HUES6 (cell line): ENCODE measurements around the gene RBM28.

Source experiments
- H3K27ac ChIP-seq: 2 replicates; pipeline ENCODE4 v1.7.0; 2013; ENCODE audit warnings: low read depth, mild to moderate bottlenecking, low read length, inconsistent platforms
- H3K27me3 ChIP-seq: 2 replicates; pipeline ENCODE4 v1.6.1; 2013; ENCODE audit warnings: low read length; ENCODE audit not compliant: control insufficient read depth, insufficient read depth
- H3K36me3 ChIP-seq: 2 replicates; pipeline ENCODE4 v1.6.1; 2013; ENCODE audit warnings: low read length; ENCODE audit not compliant: control insufficient read depth, insufficient read depth
- H3K4me1 ChIP-seq: 2 replicates; pipeline ENCODE4 v1.6.1; 2013; ENCODE audit warnings: low read length; ENCODE audit not compliant: control insufficient read depth, insufficient read depth
- H3K4me3 ChIP-seq: 2 replicates; pipeline ENCODE4 v1.5.1; 2013; ENCODE audit warnings: low read depth, low read length
- H3K9ac ChIP-seq: one replicate; pipeline ENCODE4 v1.6.1; 2013; ENCODE audit warnings: mild to moderate bottlenecking, low read length
- H3K9me3 ChIP-seq: 2 replicates; pipeline ENCODE4 v1.6.1; 2013; ENCODE audit warnings: low read depth, low read length; ENCODE audit not compliant: control insufficient read depth, insufficient read depth

The RBM28 gene, protein sequence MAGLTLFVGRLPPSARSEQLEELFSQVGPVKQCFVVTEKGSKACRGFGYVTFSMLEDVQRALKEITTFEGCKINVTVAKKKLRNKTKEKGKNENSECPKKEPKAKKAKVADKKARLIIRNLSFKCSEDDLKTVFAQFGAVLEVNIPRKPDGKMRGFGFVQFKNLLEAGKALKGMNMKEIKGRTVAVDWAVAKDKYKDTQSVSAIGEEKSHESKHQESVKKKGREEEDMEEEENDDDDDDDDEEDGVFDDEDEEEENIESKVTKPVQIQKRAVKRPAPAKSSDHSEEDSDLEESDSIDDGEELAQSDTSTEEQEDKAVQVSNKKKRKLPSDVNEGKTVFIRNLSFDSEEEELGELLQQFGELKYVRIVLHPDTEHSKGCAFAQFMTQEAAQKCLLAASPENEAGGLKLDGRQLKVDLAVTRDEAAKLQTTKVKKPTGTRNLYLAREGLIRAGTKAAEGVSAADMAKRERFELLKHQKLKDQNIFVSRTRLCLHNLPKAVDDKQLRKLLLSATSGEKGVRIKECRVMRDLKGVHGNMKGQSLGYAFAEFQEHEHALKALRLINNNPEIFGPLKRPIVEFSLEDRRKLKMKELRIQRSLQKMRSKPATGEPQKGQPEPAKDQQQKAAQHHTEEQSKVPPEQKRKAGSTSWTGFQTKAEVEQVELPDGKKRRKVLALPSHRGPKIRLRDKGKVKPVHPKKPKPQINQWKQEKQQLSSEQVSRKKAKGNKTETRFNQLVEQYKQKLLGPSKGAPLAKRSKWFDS

DNA sequence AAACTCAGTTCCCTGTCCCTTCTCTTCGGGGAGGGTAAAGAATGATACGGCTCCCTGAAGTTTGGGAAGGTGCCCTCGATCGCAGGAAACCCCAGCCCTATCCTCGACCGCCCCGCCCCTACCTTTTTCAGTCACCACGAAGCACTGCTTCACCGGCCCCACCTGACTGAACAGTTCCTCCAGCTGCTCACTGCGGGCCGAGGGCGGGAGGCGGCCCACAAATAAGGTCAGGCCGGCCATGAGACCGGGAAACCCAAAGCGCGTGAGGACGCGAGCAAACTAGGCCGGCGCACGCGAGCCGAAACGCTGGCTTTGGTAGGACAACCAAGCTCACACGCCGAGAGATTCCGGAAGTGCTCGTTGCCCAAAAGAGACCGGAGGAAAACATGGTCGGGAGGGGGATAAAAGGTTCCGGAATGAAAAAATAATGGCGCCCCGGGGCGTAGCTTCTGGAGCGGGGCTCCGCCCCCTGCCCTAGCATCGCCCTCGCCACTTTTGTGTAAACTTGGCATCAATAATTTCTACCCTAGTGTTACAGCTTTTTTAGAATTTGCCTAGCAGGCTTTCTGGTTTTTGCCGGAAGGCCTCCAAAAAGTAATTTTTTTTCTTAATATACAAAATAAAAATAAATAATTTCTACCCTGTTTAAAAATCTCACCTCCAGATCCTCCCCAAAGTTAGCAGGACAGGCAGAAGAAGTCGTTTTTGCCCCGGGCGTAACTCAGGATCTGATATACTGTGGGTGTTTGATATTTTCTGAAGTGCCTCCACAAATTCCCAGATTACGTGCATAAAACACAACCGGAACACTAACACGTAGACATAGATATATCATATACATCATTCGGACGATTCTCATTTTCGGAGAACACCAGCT, at the start of gene RBM28:
Gene RBM28, minus strand, starts transcription at position 355 of the 877 bp plus-strand sequence. Its CDS starts 115 bp downstream, at position 240.
- peaks cover 5% of the 10 kb centered on the region; the same call in 1 of the 2 replicates for H3K4me1 ChIP-seq
- peak within 1 kb of the TSS; percentile 85 for H3K9ac ChIP-seq
- peaks cover 15% of the 10 kb centered on the region for H3K27me3 ChIP-seq
- no peaks in the 10 kb centered on the region for H3K9me3 ChIP-seq
- H3K4me3 ChIP-seq: peak within 1 kb of the TSS; percentile 75
- peaks cover 11% of the 10 kb centered on the region for H3K36me3 ChIP-seq
- H3K27ac ChIP-seq: peak within 1 kb of the TSS; percentile 21

DNA sequence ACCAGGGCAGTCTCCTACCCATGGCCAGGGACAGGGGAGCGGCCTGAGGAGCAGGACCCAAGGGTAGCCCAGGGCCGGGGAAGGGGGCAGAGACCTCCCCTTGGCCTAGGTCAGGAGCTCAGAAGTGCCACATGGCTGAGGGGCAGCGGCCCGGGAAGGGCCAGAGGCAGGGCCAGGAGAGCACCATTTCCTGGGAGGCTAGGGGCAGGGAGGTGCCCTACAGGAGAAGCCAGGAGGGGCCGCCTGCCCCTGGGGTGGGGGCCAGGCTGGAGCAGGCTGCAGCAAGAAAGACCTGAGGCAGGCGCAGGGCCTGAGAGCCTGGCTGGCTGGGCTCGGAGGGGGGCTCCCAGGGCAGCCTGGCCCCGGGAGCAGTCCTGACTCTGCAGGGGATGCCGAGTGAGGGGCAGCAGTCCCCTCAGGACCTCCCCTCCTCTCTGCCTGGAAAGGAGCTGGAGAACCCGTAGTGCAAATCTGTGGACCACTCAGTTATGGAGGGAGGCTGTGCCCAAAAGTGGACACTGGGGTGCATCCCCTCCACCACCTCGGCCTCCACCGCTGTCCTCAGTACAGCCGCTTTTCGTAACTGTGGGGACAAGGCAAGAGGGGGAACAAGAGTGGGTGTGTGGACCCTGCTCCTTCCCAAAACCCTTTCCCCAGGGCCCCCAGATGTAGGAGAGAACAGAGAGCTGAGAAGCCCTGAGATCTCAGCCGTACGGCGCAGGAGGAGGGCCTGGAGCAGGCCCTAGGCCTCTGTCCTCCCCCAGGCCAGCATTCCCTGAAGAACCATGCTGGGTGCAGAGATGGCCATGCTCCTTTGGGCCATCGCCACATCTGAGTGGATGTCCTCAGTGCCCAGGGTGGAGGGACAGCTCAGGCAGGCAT, 49.0 kb upstream of the RBM28 start:
- Histone ChIP-seq H3K36me3 (peaks cover 16% of the 10 kb centered on the region), H3K4me1 (peaks cover 6% of the 10 kb centered on the region), H3K9me3 (no peaks in the 10 kb centered on the region), H3K27me3 (peaks cover 13% of the 10 kb centered on the region), H3K9ac (no peak overlapping the region), H3K4me3 (no peak overlapping the region), H3K27ac (no peak overlapping the region)

DNA sequence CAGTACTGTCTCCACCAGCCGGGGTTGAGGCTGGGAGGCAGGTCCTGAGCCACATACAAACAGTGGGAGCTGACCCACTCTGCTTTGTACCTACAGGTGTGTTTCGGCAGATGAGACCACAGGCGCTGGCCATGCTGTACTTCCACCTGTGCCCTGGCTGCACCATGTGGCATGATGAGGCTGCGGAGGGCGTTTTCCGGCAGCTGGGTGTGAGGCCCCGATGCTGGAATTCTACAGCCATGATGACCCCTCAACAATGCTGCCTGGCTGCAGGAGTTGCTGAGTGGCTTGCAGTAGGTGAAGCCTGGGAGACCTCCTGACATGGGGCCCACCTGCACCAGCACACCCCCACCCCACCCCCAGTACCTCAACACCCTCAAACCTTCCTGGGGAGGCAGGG, 48.1 kb upstream of the RBM28 start:
- H3K9ac ChIP-seq: no peak overlapping the region

DNA sequence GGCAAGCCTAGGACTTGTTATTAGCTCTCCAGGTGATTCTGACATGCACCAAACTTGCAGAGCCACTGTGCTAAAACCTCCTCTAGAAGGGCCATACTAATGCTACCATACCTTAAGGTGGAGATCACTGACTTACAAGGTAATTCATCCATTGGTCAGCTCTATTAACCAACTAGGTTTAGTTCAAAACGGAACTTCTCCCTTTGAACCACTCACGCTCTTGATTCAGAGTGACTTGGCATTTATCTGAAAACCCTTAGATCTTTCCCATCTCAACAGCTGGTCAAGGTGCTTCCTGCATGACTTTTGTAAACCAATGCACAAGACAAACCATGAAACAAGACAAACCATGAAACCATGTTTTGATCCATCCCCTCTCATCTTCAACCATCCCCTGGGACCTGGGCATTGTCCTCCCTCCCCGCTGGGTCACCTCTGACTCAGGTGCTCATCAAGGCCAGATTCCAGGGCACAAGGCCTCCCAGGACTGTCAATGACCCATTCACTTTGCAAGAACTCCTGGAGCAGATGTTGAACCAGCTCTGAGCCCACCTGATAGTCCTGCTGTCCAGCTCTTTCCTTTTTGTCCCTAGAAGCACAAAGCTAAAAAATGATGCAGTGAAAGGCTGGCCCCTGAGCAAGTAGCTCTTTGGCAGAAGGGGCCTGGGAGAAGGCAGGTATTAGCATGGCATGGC, 47.3 kb upstream of the RBM28 start:
- Histone ChIP-seq H3K4me1 (peaks cover 6% of the 10 kb centered on the region), H3K4me3 (no peak overlapping the region), H3K36me3 (peaks cover 10% of the 10 kb centered on the region; the same call in 1 of the 2 replicates), H3K9ac (no peak overlapping the region), H3K9me3 (no peaks in the 10 kb centered on the region), H3K27me3 (peaks cover 18% of the 10 kb centered on the region), H3K27ac (no peak overlapping the region)

More for the DNA sequence above, 48.1 kb upstream of the RBM28 start:
- Histone ChIP-seq H3K27ac (no peak overlapping the region), H3K27me3 (peaks cover 16% of the 10 kb centered on the region), H3K4me3 (no peak overlapping the region), H3K36me3 (peaks cover 10% of the 10 kb centered on the region; the same call in 1 of the 2 replicates), H3K9me3 (no peaks in the 10 kb centered on the region), H3K4me1 (peaks cover 6% of the 10 kb centered on the region)

DNA sequence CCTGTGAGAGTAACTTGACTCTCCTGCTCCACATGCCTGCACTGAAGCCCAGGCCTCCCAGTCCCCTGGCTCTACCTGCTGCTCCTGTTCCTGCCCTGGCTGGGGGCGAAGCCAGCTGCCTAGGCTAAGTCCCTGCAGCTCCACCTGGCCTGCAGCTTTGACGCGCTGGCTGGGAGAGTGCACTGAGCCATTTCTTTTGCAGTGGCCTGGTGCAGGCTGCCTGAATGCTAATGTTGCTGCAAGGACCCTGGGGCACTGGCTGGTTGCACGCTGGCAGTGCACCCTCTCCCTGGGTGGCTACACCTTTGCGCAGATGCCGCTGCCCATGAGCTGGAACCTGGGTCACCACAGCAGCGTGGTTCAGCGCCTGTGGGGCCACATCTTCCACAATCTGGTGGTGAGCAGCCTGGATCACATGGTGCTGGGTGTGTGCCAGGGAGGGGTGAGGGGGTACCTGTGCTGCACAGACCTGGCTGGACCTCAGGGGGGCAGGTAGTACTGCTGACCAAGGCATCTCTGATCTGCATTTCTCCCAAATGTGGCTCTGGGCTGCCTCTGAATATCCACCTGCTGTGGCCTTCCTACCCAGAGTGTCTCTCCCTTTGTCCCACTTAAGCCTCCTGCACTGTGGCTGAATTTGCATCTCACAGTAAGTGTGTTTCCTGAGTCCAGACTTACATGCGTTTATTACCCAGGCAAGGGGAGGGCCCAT, 46.1 kb upstream of the RBM28 start:
- Histone ChIP-seq H3K4me3 (no peak overlapping the region), H3K9me3 (no peaks in the 10 kb centered on the region), H3K4me1 (peaks cover 6% of the 10 kb centered on the region), H3K27me3 (peaks cover 18% of the 10 kb centered on the region), H3K9ac (no peak overlapping the region), H3K36me3 (peaks cover 9% of the 10 kb centered on the region; the same call in 1 of the 2 replicates), H3K27ac (no peak overlapping the region)

DNA sequence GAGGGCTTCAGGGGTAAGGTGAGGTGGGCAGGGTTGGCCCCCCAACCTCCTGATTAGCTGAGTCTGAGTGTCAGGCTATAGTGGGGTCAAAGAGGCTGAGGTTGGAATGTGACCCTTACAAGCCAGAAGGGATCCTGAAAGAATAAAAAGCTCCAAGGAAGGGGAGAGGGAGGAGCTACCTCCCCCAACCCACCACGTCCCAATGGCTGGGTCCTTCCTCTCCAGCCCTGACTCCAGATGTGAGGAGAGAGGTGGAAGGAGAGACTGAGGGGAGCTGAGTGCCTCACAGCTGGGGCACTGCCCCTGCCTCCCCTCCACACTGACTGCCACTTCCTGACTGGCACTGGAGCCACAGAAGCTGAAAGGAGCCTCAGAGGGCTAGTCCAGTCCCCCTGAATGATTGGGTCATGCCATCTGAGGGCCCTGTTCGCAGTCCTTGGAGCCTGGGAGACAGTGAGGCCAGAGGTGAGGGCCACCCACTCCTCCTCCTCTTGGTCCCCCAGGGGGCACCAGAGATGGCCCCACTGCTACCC, 45.4 kb upstream of the RBM28 start:
- Histone ChIP-seq H3K27ac (no peak overlapping the region), H3K27me3 (peaks cover 18% of the 10 kb centered on the region), H3K4me3 (no peak overlapping the region), H3K4me1 (peaks cover 6% of the 10 kb centered on the region), H3K36me3 (peaks cover 4% of the 10 kb centered on the region; the same call in 1 of the 2 replicates), H3K9ac (no peak overlapping the region), H3K9me3 (no peaks in the 10 kb centered on the region)

DNA sequence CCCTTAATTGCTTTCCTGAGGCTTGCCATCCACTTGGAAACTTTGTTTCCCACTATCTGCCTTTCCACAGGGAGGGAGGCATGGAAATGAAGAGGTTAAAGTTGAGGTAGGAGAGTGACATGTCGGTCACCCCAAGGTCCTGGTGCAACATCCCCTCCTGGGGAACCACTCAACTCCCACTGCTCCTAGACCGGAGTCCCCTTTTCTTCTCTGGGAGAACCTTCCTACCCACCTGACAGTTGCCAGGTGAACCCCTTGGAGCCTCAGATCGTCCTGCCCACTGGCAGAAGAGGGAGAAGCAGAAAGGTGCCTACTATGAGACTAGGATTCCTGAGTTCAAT, 44.4 kb upstream of the RBM28 start:
- Histone ChIP-seq H3K4me1 (peaks cover 6% of the 10 kb centered on the region), H3K9me3 (no peaks in the 10 kb centered on the region), H3K4me3 (no peak overlapping the region), H3K9ac (no peak overlapping the region), H3K27ac (no peak overlapping the region), H3K36me3 (no peaks in the 10 kb centered on the region; the same call in 1 of the 2 replicates), H3K27me3 (peaks cover 18% of the 10 kb centered on the region)

DNA sequence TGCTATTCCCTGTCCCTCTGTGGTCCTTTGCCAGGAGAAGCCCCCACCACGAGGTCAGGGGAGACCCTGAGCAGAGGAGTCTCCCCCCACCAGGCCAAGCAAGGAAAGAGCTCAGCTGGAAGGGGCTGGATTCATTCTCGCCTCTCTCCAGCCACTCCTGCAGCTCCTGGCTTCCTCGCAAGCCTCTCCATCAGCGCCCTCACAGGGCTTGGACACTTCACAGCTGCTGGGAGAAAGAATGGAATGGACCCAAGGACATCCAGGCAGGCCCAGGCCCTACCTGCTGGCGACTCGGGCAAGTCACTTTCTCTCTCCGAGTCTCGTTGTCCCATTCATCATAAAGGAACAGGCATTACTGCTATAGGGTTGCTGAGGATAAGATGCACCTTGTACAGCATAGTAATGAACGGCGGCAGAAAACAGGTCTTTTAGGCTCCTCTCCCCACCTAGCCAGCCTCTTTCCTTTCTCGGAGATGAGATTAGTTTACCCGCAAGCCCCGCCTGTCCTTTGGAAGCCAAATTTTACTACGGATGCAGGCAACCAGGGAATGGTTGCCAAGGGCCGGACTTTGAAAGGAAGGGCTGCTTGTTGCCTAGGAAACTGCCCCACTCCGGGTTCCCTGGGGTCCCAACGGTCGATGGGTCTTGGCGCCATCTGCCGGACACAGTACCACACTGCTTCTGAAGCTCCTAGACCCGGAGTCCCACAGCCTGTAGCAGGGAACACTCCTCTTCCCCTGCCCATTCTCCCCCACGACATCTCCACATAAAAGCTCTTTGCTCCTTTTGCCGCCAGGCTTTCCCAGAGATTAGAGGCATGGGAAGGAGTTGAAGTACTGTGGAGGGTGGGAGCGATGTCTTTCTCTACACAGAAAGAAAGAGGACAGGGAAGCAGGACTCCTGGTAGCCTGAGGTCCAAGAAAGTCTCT, 43.8 kb upstream of the RBM28 start:
- no peak overlapping the region for H3K9ac ChIP-seq
- H3K4me1 ChIP-seq: peaks cover 9% of the 10 kb centered on the region
- no peak overlapping the region for H3K27ac ChIP-seq
- H3K36me3 ChIP-seq: no peaks in the 10 kb centered on the region; the same call in 1 of the 2 replicates
- peaks cover 18% of the 10 kb centered on the region for H3K27me3 ChIP-seq
- H3K4me3 ChIP-seq: no peak overlapping the region
- no peaks in the 10 kb centered on the region for H3K9me3 ChIP-seq
